ENCODE results near the gene SNX25.

DNA sequence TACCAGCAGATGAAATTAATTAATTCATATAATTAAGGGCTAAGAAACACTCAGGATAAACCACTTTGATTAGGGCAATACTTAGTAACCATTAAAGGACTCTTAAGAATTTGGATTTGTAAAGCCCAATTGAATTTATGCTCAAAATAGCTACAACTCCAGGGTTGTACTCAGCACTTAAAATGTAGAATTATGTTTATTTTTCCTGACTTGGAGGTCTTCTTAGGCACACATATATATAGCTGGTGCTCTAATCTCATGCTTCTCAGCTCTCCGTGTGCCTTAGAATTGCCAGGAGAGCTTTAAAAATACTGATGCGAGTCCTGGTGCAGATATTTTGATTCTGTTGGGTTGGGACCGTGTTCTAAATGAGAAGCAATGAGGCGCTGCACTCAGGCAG is 77.6 kb downstream of the SNX25 start:
- TF ChIP-seq, protein P1, sequence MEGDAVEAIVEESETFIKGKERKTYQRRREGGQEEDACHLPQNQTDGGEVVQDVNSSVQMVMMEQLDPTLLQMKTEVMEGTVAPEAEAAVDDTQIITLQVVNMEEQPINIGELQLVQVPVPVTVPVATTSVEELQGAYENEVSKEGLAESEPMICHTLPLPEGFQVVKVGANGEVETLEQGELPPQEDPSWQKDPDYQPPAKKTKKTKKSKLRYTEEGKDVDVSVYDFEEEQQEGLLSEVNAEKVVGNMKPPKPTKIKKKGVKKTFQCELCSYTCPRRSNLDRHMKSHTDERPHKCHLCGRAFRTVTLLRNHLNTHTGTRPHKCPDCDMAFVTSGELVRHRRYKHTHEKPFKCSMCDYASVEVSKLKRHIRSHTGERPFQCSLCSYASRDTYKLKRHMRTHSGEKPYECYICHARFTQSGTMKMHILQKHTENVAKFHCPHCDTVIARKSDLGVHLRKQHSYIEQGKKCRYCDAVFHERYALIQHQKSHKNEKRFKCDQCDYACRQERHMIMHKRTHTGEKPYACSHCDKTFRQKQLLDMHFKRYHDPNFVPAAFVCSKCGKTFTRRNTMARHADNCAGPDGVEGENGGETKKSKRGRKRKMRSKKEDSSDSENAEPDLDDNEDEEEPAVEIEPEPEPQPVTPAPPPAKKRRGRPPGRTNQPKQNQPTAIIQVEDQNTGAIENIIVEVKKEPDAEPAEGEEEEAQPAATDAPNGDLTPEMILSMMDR (IDR thresholded peaks at IDR 0.05; ENCODE audit: low read depth, low read length, poor library complexity, severe bottlenecking): no peak
- no peak for TF ChIP-seq EZH2phosphoT487 (IDR thresholded peaks at IDR 0.05; ENCODE audit: borderline replicate concordance, low read length)
